Hepatocyte (in vitro differentiated cells): Measurements from ENCODE around the gene NID1.

Source experiments
- CTCF ChIP-seq: fragments of 200-600 bp; sonication (generic); IDR thresholded peaks from 2 replicates; pipeline ENCODE4 v1.5.1; 2016; ENCODE audit warnings: antibody characterized with exemption, mild to moderate bottlenecking; ENCODE audit not compliant: poor library complexity
- EZH2 ChIP-seq: fragments of 200-600 bp; sonication (generic); IDR thresholded peaks from 2 replicates; pipeline ENCODE4 v1.6.1; 2016; ENCODE audit warnings: antibody characterized with exemption, mild to moderate bottlenecking, borderline replicate concordance
- EZH2phosphoT487 ChIP-seq: fragments of 200-600 bp; sonication (generic); IDR thresholded peaks from one replicate; pipeline ENCODE4 v1.6.1; 2018; ENCODE audit warnings: antibody characterized with exemption, mild to moderate bottlenecking, low read depth, moderate library complexity; ENCODE audit not compliant: unreplicated experiment, severe bottlenecking

GRCh38 chr1:235935235-235936225 lies 129.4 kb downstream of the NID1 start:
- TF ChIP-seq CTCF (no peak), EZH2 (no peak), EZH2phosphoT487 (no peak)
